ENCODE results near the gene PTH2. TPM values are rescaled to one million over a fixed set of nuclear protein-coding genes. Genes with fewer than 3 reads are reported as not detected.

The PTH2 gene
- total and polyA plus RNA-seq, 9 donors, result not detected

GRCh38 chr19:49430172-49430677 lies 7.0 kb upstream of the PTH2 start:
- TF ChIP-seq POLR2A (IDR thresholded peaks at IDR 0.05) (no peak), CTCF (IDR thresholded peaks at IDR 0.05) (no peak), EP300 (IDR thresholded peaks at IDR 0.05) (no peak)
- peaks cover 8% of the 10 kb centered on the region for H3K27me3 ChIP-seq
- no peak overlapping the region for H3K27ac ChIP-seq
- DNase-seq, result no peak
- 68 to 77% (median 70%) methylated on average over 5 to 9 of the region's 9 CpGs for WGBS, 3 donors
- H3K4me3 ChIP-seq, result no peak overlapping the region
- H3K9me3 ChIP-seq, result no peaks in the 10 kb centered on the region
- no peaks in the 10 kb centered on the region for H3K36me3 ChIP-seq
- intact Hi-C loops (cut with DNase I), result loop anchor here in 1 of 4 donors (10.0 kb wide), 1 partner anchor 55 kb away; no protein-coding TSS in a partner anchor
- peaks cover 1% of the 10 kb centered on the region for H3K4me1 ChIP-seq (ENCODE audit: insufficient read depth)

GRCh38 chr19:49428547-49429451 lies 5.6 kb upstream of the PTH2 start:
- no peak overlapping the region for H3K27ac ChIP-seq
- H3K9me3 ChIP-seq, result no peaks in the 10 kb centered on the region
- TF ChIP-seq POLR2A (IDR thresholded peaks at IDR 0.05) (no peak), EP300 (IDR thresholded peaks at IDR 0.05) (no peak), CTCF (IDR thresholded peaks at IDR 0.05) (no peak)
- no peaks in the 10 kb centered on the region for H3K36me3 ChIP-seq
- no peak for DNase-seq
- H3K4me1 ChIP-seq (ENCODE audit: insufficient read depth), result peaks cover 1% of the 10 kb centered on the region
- peaks cover 8% of the 10 kb centered on the region for H3K27me3 ChIP-seq
- no peak overlapping the region for H3K4me3 ChIP-seq
- 12 to 16% (median 14%) methylated on average over 28 to 29 of the region's 29 CpGs for WGBS, 3 donors
- intact Hi-C loops (cut with DNase I), result no loop called here

GRCh38 chr19:49427855-49428546 lies 4.8 kb upstream of the PTH2 start:
- TF ChIP-seq EP300 (IDR thresholded peaks at IDR 0.05), result no peak
- Histone ChIP-seq H3K4me3 (no peak overlapping the region), H3K27ac (no peak overlapping the region), H3K9me3 (no peaks in the 10 kb centered on the region), H3K4me1 (ENCODE audit: insufficient read depth) (peaks cover 1% of the 10 kb centered on the region), H3K36me3 (no peaks in the 10 kb centered on the region), H3K27me3 (peaks cover 13% of the 10 kb centered on the region)
- DNase-seq, result no peak
- 1 to 2% (median 1%) methylated on average over 40 to 45 of the region's 45 CpGs for WGBS, 3 donors
- intact Hi-C loops (cut with DNase I), result no loop called here

- no peak for DNase-seq
- no peak overlapping the region for H3K27ac ChIP-seq
- TF ChIP-seq CTCF (IDR thresholded peaks at IDR 0.05), result no peak
- no peak for TF ChIP-seq POLR2A (IDR thresholded peaks at IDR 0.05)
- no peak for TF ChIP-seq EP300 (IDR thresholded peaks at IDR 0.05)
- intact Hi-C loops (cut with DNase I), result no loop called here
- H3K4me3 ChIP-seq, result no peak overlapping the region
- 44 to 49% (median 44%) methylated on average over 9 to 12 of the region's 12 CpGs for WGBS, 3 donors
- H3K9me3 ChIP-seq, result no peaks in the 10 kb centered on the region
- H3K4me1 ChIP-seq (ENCODE audit: insufficient read depth), result peaks cover 1% of the 10 kb centered on the region
- H3K36me3 ChIP-seq, result no peaks in the 10 kb centered on the region
- peaks cover 14% of the 10 kb centered on the region for H3K27me3 ChIP-seq
Measured at GRCh38 chr19:49427339-49427738, 4.1 kb upstream of the PTH2 start.
